SK-N-MC (cell line): ENCODE measurements around the gene GALNT14.

Experiments
- EZH2 ChIP-seq: fragments of 200-600 bp; sonication (generic); IDR thresholded peaks from one replicate; pipeline ENCODE4 v1.6.1; 2017; ENCODE audit warnings: antibody characterized with exemption
- FOXP2 ChIP-seq: optimal IDR thresholded peaks from 2 replicates; pipeline ENCODE3; 2011; ENCODE audit warnings: mild to moderate bottlenecking, moderate library complexity; ENCODE audit not compliant: insufficient read depth; ENCODE audit errors: extremely low read length, control extremely low read depth
- POLR2AphosphoS5 ChIP-seq: IDR thresholded peaks from 2 replicates; pipeline ENCODE4 v1.6.1; 2012; ENCODE audit warnings: mild to moderate bottlenecking, low read depth, low read length, borderline replicate concordance

DNA sequence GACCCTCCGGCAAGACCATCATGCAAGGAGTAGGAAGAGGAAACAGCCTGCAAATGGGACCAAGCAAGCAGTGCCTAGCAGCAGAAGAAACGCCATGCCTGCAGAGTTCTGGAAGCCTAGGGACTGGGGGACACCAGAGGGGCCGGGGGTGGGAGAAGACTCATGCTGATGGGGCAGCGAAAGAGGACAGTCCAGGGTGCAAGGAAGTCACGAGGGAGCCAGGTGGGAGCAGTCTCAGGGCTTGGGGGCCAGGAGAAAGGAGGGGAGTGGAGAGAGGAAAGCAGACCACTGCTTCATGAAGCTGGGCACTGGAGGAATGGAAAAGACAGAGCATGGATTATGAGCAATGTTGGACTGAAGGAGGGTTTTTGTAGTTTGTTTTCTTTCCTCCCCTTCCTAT, 211.6 kb downstream of the GALNT14 start:
- TF ChIP-seq EZH2, result no peak
- TF ChIP-seq POLR2AphosphoS5, result no peak
- TF ChIP-seq FOXP2, result no peak
